HG03159 (cell line): Measurements from ENCODE around the gene BCAS1.

Experiments
- ATAC-seq: cut with Tn5 transposase; IDR thresholded peaks from one replicate; pipeline ENCODE4 v1.9.1; 2021; ENCODE audit warnings: mild to moderate bottlenecking, moderate library complexity; ENCODE audit not compliant: unreplicated experiment

BCAS1 gene

DNA sequence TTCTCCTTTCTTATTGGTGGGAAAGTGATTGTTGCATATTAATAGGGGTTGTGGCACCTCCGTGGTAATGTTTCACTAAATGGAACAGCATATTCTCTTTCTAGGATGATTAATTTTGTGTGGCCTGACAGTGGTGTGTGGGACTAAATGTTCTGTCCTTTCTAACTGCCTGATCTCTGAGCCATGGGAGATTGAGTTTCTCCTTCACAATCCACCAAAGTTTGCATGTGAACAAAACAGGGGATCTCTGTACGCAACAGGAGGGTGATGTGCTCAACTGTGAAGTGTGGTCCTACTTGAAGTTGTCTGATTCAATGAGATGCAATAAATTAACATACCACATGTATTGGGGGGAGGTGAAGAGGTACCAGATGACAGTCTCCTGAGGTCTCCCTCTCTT, 19.3 kb downstream of the BCAS1 start:
- no peak for ATAC-seq

DNA sequence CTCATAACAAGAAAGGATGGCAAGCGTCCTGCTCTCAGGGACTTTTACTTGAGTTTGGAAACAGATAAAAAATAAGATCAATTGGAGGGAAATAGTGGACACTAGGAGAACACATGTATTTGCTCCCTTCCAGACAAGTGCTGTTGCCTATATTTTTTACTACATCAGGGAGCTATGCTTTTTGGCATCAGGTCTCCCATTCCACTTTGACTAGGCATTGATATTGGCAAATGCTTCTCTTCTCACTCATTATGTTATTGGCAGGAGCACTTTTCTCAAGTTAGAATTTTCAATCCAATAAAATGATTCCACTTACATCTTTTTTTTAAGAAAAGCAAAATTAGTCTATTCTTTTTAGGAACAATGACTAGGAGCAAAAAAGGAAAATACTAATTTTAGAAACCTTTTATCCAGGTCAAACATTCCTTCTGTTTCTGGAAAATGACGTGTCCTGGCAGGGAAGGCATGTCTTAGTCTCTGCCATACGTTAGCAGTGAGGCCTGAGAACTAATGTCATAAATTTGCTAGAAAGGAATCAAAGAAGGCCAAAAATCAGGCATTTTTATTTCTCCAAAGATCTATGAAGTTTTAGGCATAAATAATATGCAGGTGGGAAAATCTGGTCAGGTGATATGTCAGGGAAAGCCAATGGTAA, 21.4 kb downstream of the BCAS1 start:
- no peak for ATAC-seq

- ATAC-seq, result no peak
These were observed 21.9 kb downstream of the BCAS1 start for GRCh38 chr20:54048481-54048880.

GRCh38 chr20:54047720-54048119, 22.7 kb downstream of the BCAS1 start:
- ATAC-seq, result no peak

DNA sequence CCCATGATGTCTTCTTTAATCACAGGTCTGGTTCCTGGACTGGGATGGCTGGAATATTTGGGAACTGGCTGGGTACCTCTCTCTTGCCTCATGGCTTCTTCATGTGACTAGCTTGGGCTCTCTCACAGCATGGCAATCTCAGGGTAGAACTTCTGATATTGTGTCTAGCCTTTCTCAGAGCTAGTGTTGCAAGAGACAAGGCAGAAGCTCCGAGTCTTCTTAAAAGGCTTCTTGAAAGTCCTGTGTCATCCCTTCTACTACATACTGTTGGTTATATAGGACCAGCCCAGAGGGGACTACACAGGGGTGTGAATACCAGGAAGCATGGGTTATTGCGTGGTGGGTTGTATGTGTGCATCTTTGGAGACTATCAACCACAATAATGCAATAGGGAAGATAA, 23.3 kb downstream of the BCAS1 start:
- ATAC-seq, result no peak

GRCh38 chr20:54044156-54044555, 26.2 kb downstream of the BCAS1 start:
- peak; percentile 55 for ATAC-seq

- no peak for ATAC-seq
These were observed 27.1 kb downstream of the BCAS1 start for GRCh38 chr20:54043076-54043967.

DNA sequence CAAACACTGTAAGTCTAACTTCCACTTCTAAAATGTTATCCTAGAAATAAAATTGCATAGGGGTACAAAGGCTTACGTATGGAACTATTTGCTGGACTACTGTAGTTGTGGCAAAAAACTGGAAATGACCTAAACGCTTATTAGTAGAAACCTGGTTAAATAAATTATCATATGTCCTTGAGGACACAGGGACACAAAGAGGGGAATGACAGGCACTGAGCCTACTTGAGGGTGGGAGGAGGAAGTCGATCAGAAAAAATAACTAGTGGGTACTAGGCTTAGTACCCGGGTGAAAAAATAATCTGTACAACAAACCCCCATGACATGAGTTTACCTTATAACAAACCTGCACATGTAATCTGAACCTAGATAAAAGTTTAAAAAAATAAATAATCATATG, 28.4 kb downstream of the BCAS1 start:
- ATAC-seq, result no peak

- no peak for ATAC-seq
These were observed 29.1 kb downstream of the BCAS1 start for GRCh38 chr20:54041336-54041735.

- ATAC-seq, result no peak
These were observed 29.9 kb downstream of the BCAS1 start for GRCh38 chr20:54040531-54040930.

GRCh38 chr20:54038961-54039360, 31.4 kb downstream of the BCAS1 start:
- no peak for ATAC-seq

DNA sequence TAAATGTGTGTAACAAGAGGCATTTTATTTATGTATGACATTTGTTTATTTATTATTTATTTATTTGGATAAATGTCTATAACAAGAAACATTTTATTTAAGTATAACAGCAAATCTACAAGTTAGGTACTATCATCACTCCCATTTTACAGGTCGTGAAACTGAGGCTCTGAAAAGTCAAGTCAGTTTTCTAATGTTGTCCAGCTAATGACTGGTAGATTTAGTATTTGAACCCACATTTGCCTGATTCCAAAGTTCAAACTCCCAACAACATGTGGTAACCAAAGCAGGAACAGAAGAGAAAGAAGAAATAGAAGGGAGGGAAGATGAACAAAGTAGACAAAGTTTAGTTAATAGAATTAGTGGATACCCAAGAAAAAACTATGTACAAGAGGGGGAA, 32.9 kb downstream of the BCAS1 start:
- no peak for ATAC-seq

DNA sequence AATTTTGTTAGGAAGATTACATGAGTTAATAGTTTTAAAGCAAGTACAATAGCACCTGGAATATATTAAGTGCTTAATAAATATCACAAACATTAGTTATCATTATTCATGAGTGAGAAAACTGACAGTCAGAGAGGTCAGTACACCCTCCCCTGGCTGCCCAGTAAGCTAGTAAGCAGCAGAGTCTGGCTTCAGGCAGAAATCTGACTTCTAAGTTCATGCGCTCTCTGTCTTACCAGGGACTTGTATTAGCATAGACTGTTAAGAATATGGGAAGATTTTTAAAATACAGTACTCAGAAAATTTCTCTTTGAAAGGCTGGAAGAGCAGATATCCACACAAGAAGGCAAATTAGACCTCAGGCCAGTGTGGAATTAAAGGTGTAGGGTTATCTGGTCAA, 40.8 kb downstream of the BCAS1 start:
- ATAC-seq, result no peak

- ATAC-seq, result no peak
These were observed 41.2 kb downstream of the BCAS1 start for GRCh38 chr20:54029176-54029575.

DNA sequence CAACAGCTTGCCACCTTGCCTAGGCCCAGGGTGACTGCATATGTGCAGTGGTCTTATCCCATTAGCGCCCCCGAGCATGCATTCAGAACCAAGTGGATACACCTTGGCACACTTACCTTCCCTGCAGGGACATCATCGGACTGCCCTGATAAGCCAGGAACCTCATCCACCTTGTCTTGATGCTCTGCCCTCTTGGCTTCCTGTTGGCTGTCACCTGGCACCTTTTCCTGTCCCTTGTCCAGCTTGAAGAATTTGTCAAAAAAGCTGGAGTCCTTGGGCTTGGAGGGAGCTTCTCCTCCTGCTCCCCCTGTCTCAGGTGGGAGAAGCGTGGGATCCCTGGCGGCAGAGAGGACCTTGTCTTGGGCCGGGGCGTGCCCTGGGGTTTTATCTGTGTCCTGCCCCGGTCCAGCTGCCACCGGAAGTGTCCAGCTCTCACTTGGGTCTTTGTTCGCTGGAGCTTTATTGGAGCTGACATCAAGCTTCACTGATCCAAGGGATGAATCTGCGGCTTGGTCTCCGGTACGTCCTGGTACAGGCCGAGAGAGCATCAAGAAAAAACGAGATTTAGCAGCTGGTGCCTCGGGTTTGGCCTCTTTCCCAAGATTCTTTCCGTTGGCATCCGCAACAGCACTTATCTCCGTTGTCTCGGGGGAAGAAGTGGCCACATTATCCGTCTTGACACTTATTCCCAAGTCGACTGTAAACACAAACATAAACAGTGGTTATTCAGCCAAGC, 42.0 kb downstream of the BCAS1 start:
- no peak for ATAC-seq

DNA sequence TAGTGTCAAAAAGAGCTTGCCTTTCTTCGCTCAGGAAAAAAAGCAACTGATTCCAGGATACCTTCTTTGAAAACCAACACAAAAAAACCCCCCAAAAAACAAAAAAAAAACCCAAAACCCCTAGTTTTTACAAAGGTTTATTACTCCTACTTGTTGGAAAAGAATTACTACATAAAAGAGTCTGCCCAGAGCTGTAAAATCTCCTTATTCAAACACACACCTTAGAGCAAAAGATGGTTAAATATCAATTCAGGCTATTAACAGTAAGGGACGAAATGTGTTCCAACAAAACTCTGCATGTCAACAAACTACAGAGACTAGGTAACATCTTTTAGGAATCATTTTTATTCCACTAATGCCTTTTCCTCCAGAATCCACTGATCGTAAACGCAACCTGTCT, 42.7 kb downstream of the BCAS1 start:
- ATAC-seq, result no peak

- no peak for ATAC-seq
These were observed 43.9 kb downstream of the BCAS1 start for GRCh38 chr20:54026295-54027064.

DNA sequence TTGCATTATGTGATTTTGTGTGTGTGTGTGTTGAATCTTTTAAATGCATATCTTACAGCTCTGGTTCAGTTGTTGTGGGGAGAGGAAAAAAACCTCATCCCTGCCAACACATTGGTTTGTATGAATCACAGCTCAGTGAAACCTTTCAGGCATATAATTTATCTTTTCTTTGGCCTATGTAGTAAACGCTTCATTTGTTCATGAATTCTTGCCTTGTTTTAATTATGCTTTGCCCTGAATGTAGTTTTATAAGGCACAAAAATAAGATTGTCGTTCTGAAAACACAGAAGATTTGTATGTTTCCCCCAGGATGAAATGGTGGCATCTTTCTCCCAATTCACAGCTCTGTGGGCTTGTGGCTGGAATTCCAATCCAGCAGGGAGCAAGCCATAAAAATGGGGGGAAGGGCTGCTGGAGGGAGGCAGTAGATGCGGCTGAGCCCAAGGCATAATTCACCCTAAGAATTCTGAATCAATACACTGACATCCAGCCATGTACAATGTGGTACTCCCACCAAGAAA, 45.1 kb downstream of the BCAS1 start:
- ATAC-seq, result no peak

- ATAC-seq, result no peak
These were observed 47.0 kb downstream of the BCAS1 start for GRCh38 chr20:54023406-54023805.

DNA sequence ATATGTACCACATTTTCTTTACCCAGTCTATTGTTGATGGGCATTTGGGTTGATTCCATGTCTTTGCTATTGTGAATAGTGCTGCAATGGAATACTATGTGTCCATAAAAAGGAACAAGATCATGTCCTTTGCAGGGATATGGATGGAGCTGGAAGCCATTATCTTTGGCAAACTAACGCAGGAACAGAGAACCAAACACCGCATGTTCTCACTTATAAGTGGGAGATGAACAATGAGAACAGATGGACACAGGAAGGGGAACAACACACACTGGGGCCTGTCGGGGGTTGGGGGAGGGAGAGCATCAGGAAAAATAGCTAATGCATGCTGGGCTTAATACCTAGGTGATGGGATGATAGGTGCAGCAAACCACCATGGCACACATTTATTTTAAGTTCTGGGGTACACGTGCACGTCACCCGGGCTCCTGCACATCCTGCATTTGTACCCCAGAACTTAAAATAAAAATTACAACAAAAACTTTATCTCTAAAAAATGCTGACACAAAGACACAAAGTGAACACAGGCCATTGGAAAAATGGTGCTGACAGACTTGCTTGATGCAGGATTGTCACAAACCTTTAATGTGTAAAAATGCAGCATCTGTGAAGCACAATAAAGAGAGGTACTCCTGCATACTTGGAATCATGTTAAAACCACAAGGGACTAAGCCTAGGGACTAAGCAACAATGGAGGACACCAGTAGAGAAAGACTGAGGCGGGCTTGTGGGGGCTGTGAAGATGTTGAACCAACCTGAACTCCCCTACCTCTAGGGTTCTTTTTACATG, 48.8 kb downstream of the BCAS1 start:
- ATAC-seq, result no peak
